Fibroblast of pulmonary artery (primary cell): ENCODE results near the gene EPN3.

Experiments used
- DNase-seq: peaks from one replicate; pipeline ENCODE4 v3.0.0-alpha.2; 2010; ENCODE audit warnings: low read depth
- H3K4me3 ChIP-seq: replicated peaks from 2 replicates; pipeline ENCODE4 v1.5.1; 2011; ENCODE audit warnings: low read depth, mild to moderate bottlenecking, control low read depth, low read length, moderate library complexity
- CTCF ChIP-seq: IDR thresholded peaks from 2 replicates; pipeline ENCODE4 v1.5.1; 2011; ENCODE audit warnings: mild to moderate bottlenecking, control low read depth, low read length, inconsistent platforms; ENCODE audit errors: missing control alignments

EPN3 gene

GRCh38 chr17:50508573-50509460 lies 23.7 kb upstream of the EPN3 start:
- DNase-seq = no peak
- no peak for TF ChIP-seq CTCF
- peak overlapping the region; percentile 54 for H3K4me3 ChIP-seq

- TF ChIP-seq CTCF = no peak
- H3K4me3 ChIP-seq = no peak overlapping the region
- peak; percentile 25 for DNase-seq
Observed at GRCh38 chr17:50511058-50511457, 21.5 kb upstream of the EPN3 start.

- no peak for TF ChIP-seq CTCF
- no peak overlapping the region for H3K4me3 ChIP-seq
- no peak for DNase-seq
Observed at GRCh38 chr17:50513495-50513894, 19.0 kb upstream of the EPN3 start.

GRCh38 chr17:50514388-50514787 lies 18.1 kb upstream of the EPN3 start:
- no peak for TF ChIP-seq CTCF

GRCh38 chr17:50514936-50515702 lies 17.4 kb upstream of the EPN3 start:
- peak; percentile 68 for DNase-seq
- H3K4me3 ChIP-seq = no peak overlapping the region
- TF ChIP-seq CTCF = no peak

More at GRCh38 chr17:50514388-50514787, 18.1 kb upstream of the EPN3 start:
- DNase-seq = no peak
- H3K4me3 ChIP-seq = no peak overlapping the region

- no peak for TF ChIP-seq CTCF
Observed at GRCh38 chr17:50517011-50517410, 15.5 kb upstream of the EPN3 start.

More at GRCh38 chr17:50517011-50517410, 15.5 kb upstream of the EPN3 start:
- DNase-seq = no peak
- H3K4me3 ChIP-seq = no peak overlapping the region
